Measurements from ENCODE around the gene CNIH1.
"Not testable (repeated sequence)": the region's sequence is repeated elsewhere in the genome, so short reads cannot be mapped to it uniquely, and the experiment has no call there.

Gene CNIH1

GRCh38 chr14:54465654-54466053 lies 24.5 kb upstream of the CNIH1 start:
- no peak for DNase-seq

DNA sequence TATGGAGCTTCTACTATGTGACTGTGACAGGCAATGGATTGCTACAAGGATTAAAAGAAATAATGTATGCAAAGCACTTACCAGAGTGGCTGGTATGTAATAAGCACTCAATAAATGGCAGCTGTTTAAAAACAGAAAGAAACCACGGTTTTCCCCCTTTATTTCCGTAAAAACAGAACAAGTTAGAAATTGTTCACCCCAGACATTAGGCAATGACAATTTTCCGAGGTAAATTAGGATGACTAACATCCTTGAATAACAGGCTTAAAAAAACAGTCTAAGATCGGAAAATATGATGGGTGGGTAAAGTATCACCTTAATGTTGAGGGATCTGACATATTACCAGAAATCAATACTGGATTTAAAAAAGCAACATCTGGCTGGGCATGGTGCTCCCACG lies 20.9 kb upstream of the CNIH1 start:
- DNase-seq: no peak

DNA sequence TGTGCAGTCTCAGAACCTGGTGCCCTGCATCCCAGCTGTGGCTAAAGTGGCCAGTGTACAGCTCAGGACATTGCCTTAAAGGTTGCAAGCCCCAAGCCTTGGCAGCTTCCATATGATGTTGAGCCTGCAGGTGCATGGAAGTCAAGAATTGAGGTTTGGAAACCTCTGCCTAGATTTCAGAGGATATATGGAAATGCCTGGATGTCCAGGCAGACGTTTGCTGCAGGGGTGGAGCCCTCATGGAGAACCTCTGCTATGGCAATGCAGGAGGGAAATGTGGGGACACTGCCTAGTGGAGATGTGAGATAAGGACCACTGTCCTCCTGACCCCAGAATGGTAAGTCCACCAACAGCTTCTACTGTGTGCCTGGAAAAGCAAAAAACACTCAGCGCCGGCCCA lies 17.9 kb upstream of the CNIH1 start:
- DNase-seq: no peak

GRCh38 chr14:54458536-54458935 lies 17.4 kb upstream of the CNIH1 start:
- not testable (repeated sequence) for DNase-seq

GRCh38 chr14:54457609-54457996 lies 16.4 kb upstream of the CNIH1 start:
- DNase-seq: no peak

DNA sequence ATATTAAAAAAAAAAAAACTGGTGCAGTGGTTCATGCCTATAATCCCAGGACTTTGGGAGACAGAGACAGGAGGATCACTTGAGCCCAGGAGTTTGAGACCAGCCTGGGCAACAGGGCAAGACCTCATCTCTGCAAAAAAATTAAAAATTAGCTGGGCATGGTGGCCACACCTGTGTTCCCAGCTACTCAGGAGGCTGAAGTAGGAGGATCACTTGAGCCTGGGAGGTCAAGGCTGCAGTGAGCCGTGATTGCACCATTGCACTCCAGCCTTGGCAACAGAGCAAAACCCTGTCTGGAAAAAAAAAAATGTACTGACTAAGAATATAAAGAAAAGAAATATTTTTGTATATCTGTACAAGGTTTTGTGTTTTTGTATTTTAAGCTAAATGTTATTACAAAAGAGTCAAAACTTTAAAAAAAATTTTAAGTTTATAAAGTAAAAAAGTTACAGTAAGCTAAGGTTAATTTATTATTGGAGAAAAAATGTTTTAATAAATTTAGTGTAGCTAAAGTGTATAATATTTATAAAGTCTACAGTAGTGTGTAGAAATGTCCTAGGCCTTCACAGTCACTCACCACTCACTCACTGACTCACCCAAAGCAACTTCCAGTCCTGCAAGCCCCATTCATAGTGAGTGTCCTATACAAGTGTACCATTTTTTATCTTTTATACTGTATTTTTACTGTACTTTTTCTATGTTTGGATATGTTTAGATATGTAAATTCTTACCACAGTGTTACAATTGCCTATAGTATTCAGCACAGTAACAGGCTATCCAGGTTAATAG lies 15.8 kb upstream of the CNIH1 start:
- DNase-seq: not testable (repeated sequence)

GRCh38 chr14:54455363-54455762 lies 14.2 kb upstream of the CNIH1 start:
- DNase-seq: no peak

DNA sequence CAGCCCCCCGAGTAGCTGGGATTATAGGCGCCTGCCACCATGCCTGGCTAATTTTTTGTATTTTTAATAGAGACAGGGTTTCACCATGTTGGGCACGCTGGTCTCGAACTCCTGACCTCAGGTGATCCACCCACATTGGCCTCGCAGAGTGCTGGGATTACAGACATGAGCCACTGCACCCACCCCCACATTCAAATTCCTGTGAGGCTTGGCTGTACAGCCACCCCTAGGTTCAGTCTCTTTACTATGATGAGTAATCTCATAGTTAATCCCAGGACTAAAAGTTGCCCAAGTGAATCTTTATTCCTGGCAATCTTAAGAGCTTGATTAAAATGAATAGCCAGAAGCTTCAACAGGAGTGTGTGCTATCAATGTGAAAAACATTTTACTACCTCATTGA lies 12.8 kb upstream of the CNIH1 start:
- not testable (repeated sequence) for DNase-seq

DNA sequence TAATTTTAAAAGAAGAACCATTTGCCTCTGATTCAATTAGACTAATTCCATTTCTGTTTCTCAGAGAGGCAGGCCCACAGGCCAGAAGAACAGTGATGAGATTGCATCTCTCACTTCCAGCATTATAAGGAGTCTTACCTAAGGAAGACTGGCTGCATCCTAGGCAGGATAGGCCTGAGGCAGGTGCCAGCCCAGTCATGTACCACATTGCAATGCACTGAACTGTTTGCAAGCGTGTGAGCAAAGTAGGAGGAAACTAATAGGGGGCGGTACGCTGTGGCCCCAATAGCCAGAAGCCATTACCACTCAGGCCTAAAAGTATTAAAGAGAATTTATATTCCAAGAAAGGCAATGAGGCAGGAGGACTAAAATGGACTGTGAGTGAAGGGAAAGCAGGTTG lies 12.1 kb upstream of the CNIH1 start:
- DNase-seq: no peak

GRCh38 chr14:54451961-54452360 lies 10.8 kb upstream of the CNIH1 start:
- no peak for DNase-seq

GRCh38 chr14:54451121-54451601 lies 10.0 kb upstream of the CNIH1 start:
- DNase-seq: no peak

GRCh38 chr14:54450535-54450934 lies 9.4 kb upstream of the CNIH1 start:
- DNase-seq: no peak

DNA sequence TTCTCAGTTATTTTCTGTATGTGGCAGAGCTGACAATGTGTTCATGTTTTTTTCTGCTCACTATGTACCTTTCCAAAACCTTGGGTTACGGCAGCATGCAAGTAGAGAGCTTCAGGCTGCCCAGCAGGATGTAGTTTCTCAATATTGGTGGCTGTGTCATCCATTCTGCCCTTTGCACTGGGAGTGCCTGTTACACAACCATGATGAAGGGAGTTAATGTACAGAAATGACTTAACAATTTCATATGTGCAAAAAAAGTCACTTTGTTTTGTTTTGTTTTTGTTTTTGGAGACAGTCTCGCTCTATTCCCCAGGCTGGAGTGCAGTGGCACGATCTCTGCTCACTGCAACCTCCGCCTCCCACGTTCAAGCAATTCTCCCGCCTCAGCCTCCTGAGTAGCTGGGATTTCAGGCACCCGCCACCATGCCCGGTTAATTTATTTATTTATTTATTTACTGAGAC lies 6.1 kb upstream of the CNIH1 start:
- DNase-seq: no peak

DNA sequence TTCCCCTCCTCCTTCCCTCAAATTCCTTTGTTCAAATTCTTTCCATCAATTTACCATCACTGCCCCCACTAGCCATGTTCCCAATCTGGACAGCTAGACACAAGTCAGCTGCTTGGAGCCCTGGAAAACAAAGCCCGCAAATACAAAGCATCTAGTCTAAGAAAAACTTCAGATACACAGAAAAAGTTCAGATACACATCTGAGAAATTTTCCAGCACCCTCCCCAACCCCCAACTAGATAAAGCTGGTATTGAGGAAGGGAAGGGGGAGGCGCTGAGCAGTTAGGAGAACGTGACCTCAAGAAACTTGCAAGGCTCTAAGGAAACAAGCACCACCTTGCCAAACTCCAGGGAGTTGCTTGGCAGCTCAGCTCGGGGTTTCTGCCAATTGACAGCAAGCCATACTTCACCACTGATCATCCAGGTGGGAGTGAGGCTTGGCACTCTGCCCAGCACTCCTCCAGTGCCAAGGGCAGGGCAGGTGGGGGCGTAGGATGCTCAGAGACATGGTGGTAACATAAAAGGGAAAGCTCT lies 5.1 kb upstream of the CNIH1 start:
- peak; percentile 33 for DNase-seq

GRCh38 chr14:54444681-54445080 lies 3.5 kb upstream of the CNIH1 start:
- no peak for DNase-seq

GRCh38 chr14:54443981-54444380 lies 2.8 kb upstream of the CNIH1 start:
- no peak for DNase-seq

DNA sequence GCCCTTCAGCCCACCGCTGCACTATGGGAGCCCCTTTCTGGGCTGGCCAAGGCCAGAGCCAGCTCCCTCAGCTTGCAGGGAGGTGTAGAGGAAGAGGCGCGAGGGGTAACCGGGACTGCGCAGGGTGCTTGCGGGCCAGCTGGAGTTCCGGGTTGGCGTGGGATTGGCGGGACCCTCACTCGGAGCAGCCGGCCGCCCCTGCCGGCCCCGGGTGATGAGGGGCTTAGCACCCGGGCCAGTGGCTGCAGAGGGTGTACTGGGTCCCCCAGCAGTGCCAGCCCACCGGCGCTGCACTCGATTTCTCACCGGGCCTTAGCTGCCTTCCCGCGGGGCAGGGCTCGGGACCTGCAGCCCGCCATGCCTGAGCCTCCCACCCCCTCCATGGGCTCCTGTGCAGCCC lies 1.8 kb upstream of the CNIH1 start:
- not testable (repeated sequence) for DNase-seq

DNA sequence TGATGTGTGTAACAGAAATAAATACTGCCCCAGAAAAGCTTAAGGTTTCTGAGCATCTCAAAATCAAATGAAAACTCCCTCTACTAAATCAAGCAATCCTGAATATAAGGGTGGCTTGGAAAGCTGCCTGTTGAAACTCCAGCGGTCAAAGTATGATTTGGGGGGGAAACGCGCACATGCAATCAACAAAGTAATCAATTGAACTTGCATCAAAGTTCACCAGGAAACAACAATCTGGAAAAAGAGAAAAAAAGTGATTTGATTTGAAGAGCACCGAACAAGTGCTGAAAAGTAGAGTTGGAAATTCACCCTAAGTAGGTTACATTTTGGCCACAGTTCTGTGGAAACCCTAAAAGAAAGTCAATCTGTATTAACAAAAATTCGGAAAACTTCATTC lies 700 bp downstream of the CNIH1 start:
- DNase-seq: no peak

GRCh38 chr14:54440037-54440436 lies 1.1 kb downstream of the CNIH1 start:
- no peak for DNase-seq

- DNase-seq: no peak
These were observed 2.5 kb downstream of the CNIH1 start for GRCh38 chr14:54438703-54439102.

DNA sequence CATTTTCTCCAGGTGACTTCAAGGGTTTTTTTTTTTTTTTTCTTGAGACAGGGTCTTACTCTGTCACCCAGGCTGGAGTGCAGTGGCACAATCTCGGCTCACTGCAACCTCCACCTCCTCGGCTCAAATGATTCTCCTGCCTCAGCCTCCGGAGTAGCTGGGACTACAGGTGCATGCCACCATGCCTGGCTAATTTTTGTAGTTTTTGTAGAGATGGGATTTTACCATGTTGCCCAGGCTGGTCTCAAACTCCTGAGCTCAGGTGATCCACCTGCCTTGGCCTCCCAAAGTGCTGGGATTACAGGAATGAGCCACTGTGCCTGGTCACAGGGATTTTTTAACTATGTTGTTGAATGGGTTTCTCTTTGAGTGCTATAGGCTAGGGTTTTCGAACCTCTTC lies 3.2 kb downstream of the CNIH1 start:
- not testable (repeated sequence) for DNase-seq

- no peak for DNase-seq
These were observed 5.6 kb downstream of the CNIH1 start for GRCh38 chr14:54435500-54435981.

- no peak for DNase-seq
These were observed 12.6 kb downstream of the CNIH1 start for GRCh38 chr14:54428527-54428926.

DNA sequence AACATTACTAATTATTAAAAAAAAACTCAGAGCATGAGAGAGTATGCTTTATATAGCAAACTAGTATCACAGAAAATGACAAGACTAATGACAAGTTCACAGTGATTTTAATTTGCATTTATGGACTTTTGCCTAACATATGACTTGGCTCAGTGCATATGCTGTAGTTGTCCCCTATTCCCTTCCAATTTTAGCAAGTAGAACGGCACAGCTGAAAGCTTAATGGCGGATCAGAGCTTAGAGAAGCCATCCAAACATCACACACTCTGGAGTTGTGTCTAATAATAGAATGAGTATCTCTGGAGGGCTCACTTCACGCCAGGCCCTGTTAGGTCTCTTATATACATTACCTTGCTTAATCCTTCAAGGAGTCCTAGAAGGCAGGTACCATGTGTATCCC lies 13.3 kb downstream of the CNIH1 start:
- no peak for DNase-seq
